ENCODE results near the gene INHBE. TPM values are rescaled to one million over a fixed set of nuclear protein-coding genes. Genes with fewer than 3 reads are reported as not detected.

Gene INHBE
- total RNA-seq, 1 donor from 2014 or later = 1.2 TPM

GRCh38 chr12:57471661-57472060, 16.6 kb downstream of the INHBE start:
- H3K4me3 Mint-ChIP-seq (ENCODE audit: low read depth) = no peak overlapping the region

DNA sequence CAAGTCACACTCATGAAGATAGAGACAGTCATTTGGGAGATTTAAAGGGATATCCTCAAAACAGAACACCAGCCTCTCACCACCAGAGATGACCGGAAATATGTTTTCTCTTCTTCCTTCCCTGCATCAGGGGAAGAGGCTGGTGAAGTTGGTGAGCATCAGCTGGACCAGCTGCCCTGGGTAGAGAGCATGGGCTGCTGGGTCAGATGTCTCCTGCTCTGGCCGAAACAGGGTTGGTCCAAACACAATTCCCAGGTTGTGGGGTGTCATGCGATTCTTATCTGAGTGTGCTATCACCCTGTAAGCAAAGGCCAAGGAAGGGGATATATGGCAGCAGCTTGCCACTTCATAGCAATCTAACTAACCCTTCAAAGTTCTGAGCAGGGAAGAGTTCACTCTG, 17.3 kb downstream of the INHBE start:
- H3K27me3 Mint-ChIP-seq = peaks cover 83% of the 10 kb centered on the region
- no peaks in the 10 kb centered on the region for H3K9me3 Mint-ChIP-seq (ENCODE audit: low read depth)
- TF ChIP-seq CTCF (IDR thresholded peaks at IDR 0.05; ENCODE audit: unreplicated experiment) = no peak
- no peaks in the 10 kb centered on the region for H3K36me3 Mint-ChIP-seq (ENCODE audit: insufficient read depth)
- DNase-seq (ENCODE audit: low spot score, unreplicated experiment) = no peak
- H3K27ac Mint-ChIP-seq = no peak overlapping the region
- H3K4me3 Mint-ChIP-seq (ENCODE audit: low read depth) = no peak overlapping the region
- peaks cover 6% of the 10 kb centered on the region for H3K4me1 Mint-ChIP-seq (ENCODE audit: low read depth)

More at GRCh38 chr12:57471661-57472060, 16.6 kb downstream of the INHBE start:
- Mint-ChIP-seq H3K27ac (no peak overlapping the region), H3K36me3 (ENCODE audit: insufficient read depth) (no peaks in the 10 kb centered on the region), H3K9me3 (ENCODE audit: low read depth) (no peaks in the 10 kb centered on the region), H3K4me1 (ENCODE audit: low read depth) (peaks cover 6% of the 10 kb centered on the region), H3K27me3 (peaks cover 82% of the 10 kb centered on the region)
- DNase-seq (ENCODE audit: low spot score, unreplicated experiment) = no peak
- TF ChIP-seq CTCF (IDR thresholded peaks at IDR 0.05; ENCODE audit: unreplicated experiment) = no peak

DNA sequence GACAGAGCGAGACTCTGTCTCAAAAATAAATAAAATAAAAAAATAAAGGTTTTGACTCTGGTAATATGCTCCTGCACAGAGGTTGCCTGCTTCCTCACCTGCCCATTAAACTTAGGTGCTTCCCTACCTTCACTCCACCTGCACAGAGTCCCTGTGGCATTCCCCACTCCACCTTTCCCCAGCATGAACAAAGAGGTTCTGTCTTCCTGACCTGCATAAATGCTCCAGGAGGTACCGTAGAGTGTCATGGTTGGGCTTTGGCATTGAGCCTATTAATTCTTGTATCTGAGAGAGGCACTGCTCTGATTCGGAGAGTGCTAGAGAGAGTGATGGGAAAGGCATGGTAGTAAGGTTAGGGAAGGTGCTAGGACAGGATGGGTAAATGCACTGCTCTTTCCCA, 18.3 kb downstream of the INHBE start:
- Mint-ChIP-seq H3K4me3 (ENCODE audit: low read depth) (no peak overlapping the region), H3K4me1 (ENCODE audit: low read depth) (peaks cover 6% of the 10 kb centered on the region), H3K27me3 (peaks cover 83% of the 10 kb centered on the region), H3K27ac (no peak overlapping the region), H3K9me3 (ENCODE audit: low read depth) (no peaks in the 10 kb centered on the region), H3K36me3 (ENCODE audit: insufficient read depth) (no peaks in the 10 kb centered on the region)
- TF ChIP-seq CTCF (IDR thresholded peaks at IDR 0.05; ENCODE audit: unreplicated experiment) = no peak
- DNase-seq (ENCODE audit: low spot score, unreplicated experiment) = no peak

GRCh38 chr12:57473886-57474285, 18.8 kb downstream of the INHBE start:
- no peak overlapping the region for H3K4me3 Mint-ChIP-seq (ENCODE audit: low read depth)
- DNase-seq (ENCODE audit: low spot score, unreplicated experiment) = no peak
- H3K27ac Mint-ChIP-seq = no peak overlapping the region
- H3K9me3 Mint-ChIP-seq (ENCODE audit: low read depth) = no peaks in the 10 kb centered on the region
- no peak for TF ChIP-seq CTCF (IDR thresholded peaks at IDR 0.05; ENCODE audit: unreplicated experiment)
- no peaks in the 10 kb centered on the region for H3K36me3 Mint-ChIP-seq (ENCODE audit: insufficient read depth)
- peaks cover 6% of the 10 kb centered on the region for H3K4me1 Mint-ChIP-seq (ENCODE audit: low read depth)
- peaks cover 83% of the 10 kb centered on the region for H3K27me3 Mint-ChIP-seq

DNA sequence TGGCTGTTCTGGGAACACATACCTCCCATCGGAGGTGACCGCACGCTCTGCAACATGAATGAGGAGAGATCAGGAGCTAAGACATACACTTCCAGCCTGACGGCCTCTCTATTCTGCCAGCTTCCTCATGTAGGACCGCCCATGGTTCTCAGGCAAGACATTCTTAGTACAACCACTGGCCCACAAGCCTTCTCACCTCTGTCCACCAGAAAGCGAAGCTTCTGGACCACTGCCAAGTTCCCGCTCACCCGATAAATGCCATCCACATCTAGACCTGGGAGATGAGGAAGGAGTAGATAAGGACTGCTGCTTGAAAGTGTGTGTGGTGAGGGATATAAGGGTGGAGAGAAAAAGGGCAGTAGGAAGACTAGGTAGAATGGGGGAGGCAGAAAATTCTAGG, 19.3 kb downstream of the INHBE start:
- H3K36me3 Mint-ChIP-seq (ENCODE audit: insufficient read depth) = no peaks in the 10 kb centered on the region
- no peak for DNase-seq (ENCODE audit: low spot score, unreplicated experiment)
- peak overlapping the region; percentile 23 for H3K4me3 Mint-ChIP-seq (ENCODE audit: low read depth)
- H3K9me3 Mint-ChIP-seq (ENCODE audit: low read depth) = no peaks in the 10 kb centered on the region
- H3K27me3 Mint-ChIP-seq = peaks cover 84% of the 10 kb centered on the region
- TF ChIP-seq CTCF (IDR thresholded peaks at IDR 0.05; ENCODE audit: unreplicated experiment) = no peak
- H3K27ac Mint-ChIP-seq = no peak overlapping the region
- peaks cover 6% of the 10 kb centered on the region for H3K4me1 Mint-ChIP-seq (ENCODE audit: low read depth)
